GM23338 (cell line): Measurements from ENCODE around the gene AMBRA1. TPM values are rescaled to one million over a fixed set of nuclear protein-coding genes. Genes with fewer than 3 reads are reported as not detected.

ENCODE experiments used
- ATAC-seq: fragments of 200-7000 bp; cut with Tn5 transposase; 3 replicates; pipeline ENCODE4 v1.9.1; 2020
- DNase-seq: peaks from one replicate; pipeline ENCODE4 v3.0.0-alpha.2; 2015; ENCODE audit warnings: low spot score
- H2AFZ ChIP-seq: fragments of 200-600 bp; sonication (generic); 2 replicates; pipeline ENCODE4 v1.8.0; 2016; ENCODE audit warnings: antibody characterized with exemption, mild to moderate bottlenecking, moderate library complexity
- H3F3A ChIP-seq: fragments of 200-600 bp; sonication (generic); replicated peaks from 2 replicates; pipeline ENCODE4 v1.8.0; 2017; ENCODE audit warnings: antibody characterized with exemption, mixed run types, low read depth
- H3K27ac ChIP-seq: fragments of 200-600 bp; sonication (generic); 2 replicates; pipeline ENCODE4 v1.6.1; 2016; ENCODE audit warnings: low read depth
- H3K27me3 ChIP-seq: fragments of 200-600 bp; sonication (generic); 2 replicates; pipeline ENCODE4 v1.8.0; 2016; ENCODE audit warnings: mild to moderate bottlenecking, mixed run types, moderate library complexity; ENCODE audit not compliant: insufficient read depth
- H3K36me3 ChIP-seq: fragments of 200-600 bp; sonication (generic); 2 replicates; pipeline ENCODE4 v1.8.0; 2016; ENCODE audit warnings: mild to moderate bottlenecking; ENCODE audit not compliant: insufficient read depth
- H3K4me1 ChIP-seq: fragments of 200-600 bp; sonication (generic); 2 replicates; pipeline ENCODE4 v1.8.0; 2016; ENCODE audit warnings: mild to moderate bottlenecking, moderate library complexity; ENCODE audit not compliant: insufficient read depth
- H3K4me2 ChIP-seq: fragments of 200-600 bp; sonication (generic); 2 replicates; pipeline ENCODE4 v1.7.1; 2017; ENCODE audit warnings: mixed run types
- H3K4me3 ChIP-seq: fragments of 200-600 bp; sonication (generic); 2 replicates; pipeline ENCODE4 v1.6.1; 2016; ENCODE audit warnings: mixed run types
- H3K79me2 ChIP-seq: fragments of 200-600 bp; sonication (generic); replicated peaks from 2 replicates; pipeline ENCODE4 v1.8.0; 2017; ENCODE audit warnings: mild to moderate bottlenecking; ENCODE audit not compliant: insufficient read depth
- H3K9me2 ChIP-seq: fragments of 200-600 bp; sonication (generic); 2 replicates; pipeline ENCODE4 v1.8.0; 2017; ENCODE audit not compliant: insufficient read depth
- H4K20me1 ChIP-seq: fragments of 200-600 bp; sonication (generic); replicated peaks from 2 replicates; pipeline ENCODE4 v1.8.0; 2017; ENCODE audit warnings: mild to moderate bottlenecking; ENCODE audit not compliant: insufficient read depth
- H3K27ac Mint-ChIP-seq: 2 replicates; pipeline ENCODE4 v1.8.0; 2020; ENCODE audit warnings: inconsistent platforms, mild to moderate bottlenecking, moderate library complexity, mixed read lengths
- H3K27me3 Mint-ChIP-seq: 3 replicates; pipeline ENCODE4 v1.8.0; 2022; ENCODE audit warnings: low read depth, mild to moderate bottlenecking, moderate library complexity, mixed read lengths, inconsistent platforms; ENCODE audit not compliant: insufficient read depth, poor library complexity
- H3K36me3 Mint-ChIP-seq: 3 replicates; pipeline ENCODE4 v1.8.0; 2021; ENCODE audit warnings: low read depth, mild to moderate bottlenecking, inconsistent platforms, moderate library complexity, mixed read lengths
- H3K4me1 Mint-ChIP-seq: 3 replicates; pipeline ENCODE4 v1.8.0; 2020; ENCODE audit warnings: mild to moderate bottlenecking, inconsistent platforms, mixed read lengths
- H3K4me3 Mint-ChIP-seq: 3 replicates; pipeline ENCODE4 v1.8.0; 2021; ENCODE audit warnings: moderate library complexity, mild to moderate bottlenecking, inconsistent platforms, mixed read lengths
- H3K9me3 Mint-ChIP-seq: 3 replicates; pipeline ENCODE4 v1.8.0; 2020; ENCODE audit warnings: moderate library complexity, mild to moderate bottlenecking, inconsistent platforms, mixed read lengths
- CREB1 ChIP-seq: fragments of 250-450 bp; sonication (Bioruptor Pico); IDR thresholded peaks from 2 replicates; pipeline ENCODE4 v1.5.0; 2020; ENCODE audit warnings: low read depth, mild to moderate bottlenecking, moderate library complexity
- EZH2 ChIP-seq: fragments of 200-600 bp; sonication (generic); IDR thresholded peaks from one replicate; pipeline ENCODE4 v1.8.0; 2017; ENCODE audit warnings: antibody characterized with exemption, mild to moderate bottlenecking, low read depth; ENCODE audit not compliant: unreplicated experiment
- EZH2phosphoT487 ChIP-seq: fragments of 200-600 bp; sonication (generic); IDR thresholded peaks from one replicate; pipeline ENCODE4 v1.8.1; 2018; ENCODE audit warnings: antibody characterized with exemption; ENCODE audit not compliant: unreplicated experiment
- JUNB ChIP-seq: IDR thresholded peaks from one replicate; pipeline ENCODE4 v1.6.1; 2016; ENCODE audit warnings: antibody characterized with exemption; ENCODE audit not compliant: unreplicated experiment
- NANOG ChIP-seq: IDR thresholded peaks from 2 replicates; pipeline ENCODE4 v1.6.1; 2016; ENCODE audit warnings: antibody characterized with exemption, borderline replicate concordance
- POLR2AphosphoS5 ChIP-seq: IDR thresholded peaks from 2 replicates; pipeline ENCODE4 v1.6.1; 2016; ENCODE audit warnings: antibody characterized with exemption, low read depth
- STAT1 ChIP-seq: IDR thresholded peaks from one replicate; pipeline ENCODE4 v1.6.1; 2016; ENCODE audit warnings: antibody characterized with exemption; ENCODE audit not compliant: unreplicated experiment
- ZNF114 ChIP-seq: fragments of 250-450 bp; sonication (Bioruptor Pico); IDR thresholded peaks from 2 replicates; pipeline ENCODE4 v1.5.0; 2020; ENCODE audit warnings: mild to moderate bottlenecking, moderate library complexity
- ZNF331 ChIP-seq: fragments of 250-450 bp; sonication (Bioruptor Pico); IDR thresholded peaks from 2 replicates; pipeline ENCODE4 v1.5.0; 2020; ENCODE audit warnings: low read depth, mild to moderate bottlenecking, moderate library complexity
- polyA plus RNA-seq: library from polyadenylated mRNA; unstranded; fragments of >200 nt; fragmentation: Nextera tagmentation; extraction: Ambion mirVana; gene quantifications from 2 replicates; pipeline ENCODE4 v1.2.1, GENCODE V29; 2016
- total RNA-seq: library from RNA; depleted of rRNA; stranded (reverse); fragments of >200 nt; shearing (Covaris generic); gene quantifications from 2 replicates; pipeline ENCODE4 v1.2.3, GENCODE V29; 2014
- TF ChIP-seq, protein P1 (sequence below), 2 experiments: fragments of 200-600 bp in 1 of 2; sonication (generic) in 1 of 2; conservative IDR thresholded peaks; 2 replicates each; pipeline versions ENCODE4 v1.5.1 to v1.6.1; 2016 to 2017; ENCODE audit warnings: antibody characterized with exemption in 2 of 2, low read depth in 2 of 2, mild to moderate bottlenecking in 2 of 2, moderate library complexity in 1 of 2
- TF ChIP-seq, protein P2 (sequence below): IDR thresholded peaks from one replicate; pipeline ENCODE4 v1.6.1; 2018; ENCODE audit warnings: antibody characterized with exemption; ENCODE audit not compliant: unreplicated experiment
- TF ChIP-seq, protein P3 (sequence below): IDR thresholded peaks from 2 replicates; pipeline ENCODE4 v1.6.1; 2016; ENCODE audit warnings: antibody characterized with exemption
- TF ChIP-seq, protein P4 (sequence below): fragments of 250-450 bp; sonication (Bioruptor Pico); IDR thresholded peaks from 2 replicates; pipeline ENCODE4 v1.5.0; 2020; ENCODE audit warnings: mild to moderate bottlenecking, moderate library complexity

The AMBRA1 gene
- total and polyA plus RNA-seq, 2 experiments from 2014 or later, result 8.3 to 34.8 TPM

DNA sequence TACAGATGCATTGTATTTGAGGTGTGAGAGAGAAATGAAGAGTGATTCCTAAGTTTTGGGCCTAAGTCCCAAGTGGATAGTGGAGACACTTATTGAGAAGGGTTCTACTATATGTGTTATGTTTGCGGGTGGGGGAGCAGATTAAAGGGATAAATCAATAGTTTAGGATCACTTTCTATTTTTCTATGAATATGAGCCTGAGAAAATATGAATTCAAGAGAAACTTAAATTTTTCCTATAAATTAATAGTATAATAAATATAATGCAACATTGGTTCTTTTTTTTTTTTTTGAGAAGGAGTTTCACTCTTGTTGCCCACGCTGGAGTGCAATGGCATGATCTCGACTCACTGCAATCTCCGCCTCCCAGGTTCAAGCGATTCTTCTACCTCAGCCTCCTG, 31.3 kb downstream of the AMBRA1 start:
- Mint-ChIP-seq H3K36me3 (no peaks in the 10 kb centered on the region), H3K4me3 (no peak overlapping the region), H3K27ac (no peak overlapping the region), H3K9me3 (no peaks in the 10 kb centered on the region; the same call in 2 of the 3 replicates), H3K4me1 (peaks cover 2% of the 10 kb centered on the region; the same call in 1 of the 3 replicates), H3K27me3 (peaks cover 4% of the 10 kb centered on the region)
- H3K27me3 ChIP-seq, result no peaks in the 10 kb centered on the region
- H3F3A ChIP-seq, result no peaks in the 10 kb centered on the region
- no peak overlapping the region for H2AFZ ChIP-seq
- TF ChIP-seq, protein P1, sequence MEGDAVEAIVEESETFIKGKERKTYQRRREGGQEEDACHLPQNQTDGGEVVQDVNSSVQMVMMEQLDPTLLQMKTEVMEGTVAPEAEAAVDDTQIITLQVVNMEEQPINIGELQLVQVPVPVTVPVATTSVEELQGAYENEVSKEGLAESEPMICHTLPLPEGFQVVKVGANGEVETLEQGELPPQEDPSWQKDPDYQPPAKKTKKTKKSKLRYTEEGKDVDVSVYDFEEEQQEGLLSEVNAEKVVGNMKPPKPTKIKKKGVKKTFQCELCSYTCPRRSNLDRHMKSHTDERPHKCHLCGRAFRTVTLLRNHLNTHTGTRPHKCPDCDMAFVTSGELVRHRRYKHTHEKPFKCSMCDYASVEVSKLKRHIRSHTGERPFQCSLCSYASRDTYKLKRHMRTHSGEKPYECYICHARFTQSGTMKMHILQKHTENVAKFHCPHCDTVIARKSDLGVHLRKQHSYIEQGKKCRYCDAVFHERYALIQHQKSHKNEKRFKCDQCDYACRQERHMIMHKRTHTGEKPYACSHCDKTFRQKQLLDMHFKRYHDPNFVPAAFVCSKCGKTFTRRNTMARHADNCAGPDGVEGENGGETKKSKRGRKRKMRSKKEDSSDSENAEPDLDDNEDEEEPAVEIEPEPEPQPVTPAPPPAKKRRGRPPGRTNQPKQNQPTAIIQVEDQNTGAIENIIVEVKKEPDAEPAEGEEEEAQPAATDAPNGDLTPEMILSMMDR (conservative IDR thresholded peaks at IDR 0.05; ENCODE audit: low read depth in 2 of 2), result no peak
- TF ChIP-seq ZNF114 (CRISPR knock-in tag) (no peak), CREB1 (CRISPR knock-in tag) (no peak), POLR2AphosphoS5 (no peak), NANOG (no peak), ZNF331 (no peak), EZH2 (no peak), JUNB (no peak), EZH2phosphoT487 (no peak), STAT1 (no peak)
- TF ChIP-seq, protein P2, sequence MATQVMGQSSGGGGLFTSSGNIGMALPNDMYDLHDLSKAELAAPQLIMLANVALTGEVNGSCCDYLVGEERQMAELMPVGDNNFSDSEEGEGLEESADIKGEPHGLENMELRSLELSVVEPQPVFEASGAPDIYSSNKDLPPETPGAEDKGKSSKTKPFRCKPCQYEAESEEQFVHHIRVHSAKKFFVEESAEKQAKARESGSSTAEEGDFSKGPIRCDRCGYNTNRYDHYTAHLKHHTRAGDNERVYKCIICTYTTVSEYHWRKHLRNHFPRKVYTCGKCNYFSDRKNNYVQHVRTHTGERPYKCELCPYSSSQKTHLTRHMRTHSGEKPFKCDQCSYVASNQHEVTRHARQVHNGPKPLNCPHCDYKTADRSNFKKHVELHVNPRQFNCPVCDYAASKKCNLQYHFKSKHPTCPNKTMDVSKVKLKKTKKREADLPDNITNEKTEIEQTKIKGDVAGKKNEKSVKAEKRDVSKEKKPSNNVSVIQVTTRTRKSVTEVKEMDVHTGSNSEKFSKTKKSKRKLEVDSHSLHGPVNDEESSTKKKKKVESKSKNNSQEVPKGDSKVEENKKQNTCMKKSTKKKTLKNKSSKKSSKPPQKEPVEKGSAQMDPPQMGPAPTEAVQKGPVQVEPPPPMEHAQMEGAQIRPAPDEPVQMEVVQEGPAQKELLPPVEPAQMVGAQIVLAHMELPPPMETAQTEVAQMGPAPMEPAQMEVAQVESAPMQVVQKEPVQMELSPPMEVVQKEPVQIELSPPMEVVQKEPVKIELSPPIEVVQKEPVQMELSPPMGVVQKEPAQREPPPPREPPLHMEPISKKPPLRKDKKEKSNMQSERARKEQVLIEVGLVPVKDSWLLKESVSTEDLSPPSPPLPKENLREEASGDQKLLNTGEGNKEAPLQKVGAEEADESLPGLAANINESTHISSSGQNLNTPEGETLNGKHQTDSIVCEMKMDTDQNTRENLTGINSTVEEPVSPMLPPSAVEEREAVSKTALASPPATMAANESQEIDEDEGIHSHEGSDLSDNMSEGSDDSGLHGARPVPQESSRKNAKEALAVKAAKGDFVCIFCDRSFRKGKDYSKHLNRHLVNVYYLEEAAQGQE, result no peak
- TF ChIP-seq, protein P3, sequence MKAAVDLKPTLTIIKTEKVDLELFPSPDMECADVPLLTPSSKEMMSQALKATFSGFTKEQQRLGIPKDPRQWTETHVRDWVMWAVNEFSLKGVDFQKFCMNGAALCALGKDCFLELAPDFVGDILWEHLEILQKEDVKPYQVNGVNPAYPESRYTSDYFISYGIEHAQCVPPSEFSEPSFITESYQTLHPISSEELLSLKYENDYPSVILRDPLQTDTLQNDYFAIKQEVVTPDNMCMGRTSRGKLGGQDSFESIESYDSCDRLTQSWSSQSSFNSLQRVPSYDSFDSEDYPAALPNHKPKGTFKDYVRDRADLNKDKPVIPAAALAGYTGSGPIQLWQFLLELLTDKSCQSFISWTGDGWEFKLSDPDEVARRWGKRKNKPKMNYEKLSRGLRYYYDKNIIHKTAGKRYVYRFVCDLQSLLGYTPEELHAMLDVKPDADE, result no peak
- TF ChIP-seq, protein P4, sequence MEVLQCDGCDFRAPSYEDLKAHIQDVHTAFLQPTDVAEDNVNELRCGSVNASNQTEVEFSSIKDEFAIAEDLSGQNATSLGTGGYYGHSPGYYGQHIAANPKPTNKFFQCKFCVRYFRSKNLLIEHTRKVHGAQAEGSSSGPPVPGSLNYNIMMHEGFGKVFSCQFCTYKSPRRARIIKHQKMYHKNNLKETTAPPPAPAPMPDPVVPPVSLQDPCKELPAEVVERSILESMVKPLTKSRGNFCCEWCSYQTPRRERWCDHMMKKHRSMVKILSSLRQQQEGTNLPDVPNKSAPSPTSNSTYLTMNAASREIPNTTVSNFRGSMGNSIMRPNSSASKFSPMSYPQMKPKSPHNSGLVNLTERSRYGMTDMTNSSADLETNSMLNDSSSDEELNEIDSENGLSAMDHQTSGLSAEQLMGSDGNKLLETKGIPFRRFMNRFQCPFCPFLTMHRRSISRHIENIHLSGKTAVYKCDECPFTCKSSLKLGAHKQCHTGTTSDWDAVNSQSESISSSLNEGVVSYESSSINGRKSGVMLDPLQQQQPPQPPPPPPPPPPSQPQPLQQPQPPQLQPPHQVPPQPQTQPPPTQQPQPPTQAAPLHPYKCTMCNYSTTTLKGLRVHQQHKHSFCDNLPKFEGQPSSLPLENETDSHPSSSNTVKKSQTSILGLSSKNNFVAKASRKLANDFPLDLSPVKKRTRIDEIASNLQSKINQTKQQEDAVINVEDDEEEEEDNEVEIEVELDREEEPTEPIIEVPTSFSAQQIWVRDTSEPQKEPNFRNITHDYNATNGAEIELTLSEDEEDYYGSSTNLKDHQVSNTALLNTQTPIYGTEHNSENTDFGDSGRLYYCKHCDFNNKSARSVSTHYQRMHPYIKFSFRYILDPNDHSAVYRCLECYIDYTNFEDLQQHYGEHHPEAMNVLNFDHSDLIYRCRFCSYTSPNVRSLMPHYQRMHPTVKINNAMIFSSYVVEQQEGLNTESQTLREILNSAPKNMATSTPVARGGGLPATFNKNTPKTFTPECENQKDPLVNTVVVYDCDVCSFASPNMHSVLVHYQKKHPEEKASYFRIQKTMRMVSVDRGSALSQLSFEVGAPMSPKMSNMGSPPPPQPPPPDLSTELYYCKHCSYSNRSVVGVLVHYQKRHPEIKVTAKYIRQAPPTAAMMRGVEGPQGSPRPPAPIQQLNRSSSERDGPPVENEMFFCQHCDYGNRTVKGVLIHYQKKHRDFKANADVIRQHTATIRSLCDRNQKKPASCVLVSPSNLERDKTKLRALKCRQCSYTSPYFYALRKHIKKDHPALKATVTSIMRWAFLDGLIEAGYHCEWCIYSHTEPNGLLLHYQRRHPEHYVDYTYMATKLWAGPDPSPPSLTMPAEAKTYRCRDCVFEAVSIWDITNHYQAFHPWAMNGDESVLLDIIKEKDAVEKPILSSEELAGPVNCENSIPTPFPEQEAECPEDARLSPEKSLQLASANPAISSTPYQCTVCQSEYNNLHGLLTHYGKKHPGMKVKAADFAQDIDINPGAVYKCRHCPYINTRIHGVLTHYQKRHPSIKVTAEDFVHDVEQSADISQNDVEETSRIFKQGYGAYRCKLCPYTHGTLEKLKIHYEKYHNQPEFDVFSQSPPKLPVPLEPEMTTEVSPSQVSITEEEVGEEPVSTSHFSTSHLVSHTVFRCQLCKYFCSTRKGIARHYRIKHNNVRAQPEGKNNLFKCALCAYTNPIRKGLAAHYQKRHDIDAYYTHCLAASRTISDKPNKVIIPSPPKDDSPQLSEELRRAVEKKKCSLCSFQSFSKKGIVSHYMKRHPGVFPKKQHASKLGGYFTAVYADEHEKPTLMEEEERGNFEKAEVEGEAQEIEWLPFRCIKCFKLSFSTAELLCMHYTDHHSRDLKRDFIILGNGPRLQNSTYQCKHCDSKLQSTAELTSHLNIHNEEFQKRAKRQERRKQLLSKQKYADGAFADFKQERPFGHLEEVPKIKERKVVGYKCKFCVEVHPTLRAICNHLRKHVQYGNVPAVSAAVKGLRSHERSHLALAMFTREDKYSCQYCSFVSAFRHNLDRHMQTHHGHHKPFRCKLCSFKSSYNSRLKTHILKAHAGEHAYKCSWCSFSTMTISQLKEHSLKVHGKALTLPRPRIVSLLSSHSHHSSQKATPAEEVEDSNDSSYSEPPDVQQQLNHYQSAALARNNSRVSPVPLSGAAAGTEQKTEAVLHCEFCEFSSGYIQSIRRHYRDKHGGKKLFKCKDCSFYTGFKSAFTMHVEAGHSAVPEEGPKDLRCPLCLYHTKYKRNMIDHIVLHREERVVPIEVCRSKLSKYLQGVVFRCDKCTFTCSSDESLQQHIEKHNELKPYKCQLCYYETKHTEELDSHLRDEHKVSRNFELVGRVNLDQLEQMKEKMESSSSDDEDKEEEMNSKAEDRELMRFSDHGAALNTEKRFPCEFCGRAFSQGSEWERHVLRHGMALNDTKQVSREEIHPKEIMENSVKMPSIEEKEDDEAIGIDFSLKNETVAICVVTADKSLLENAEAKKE, result no peak
- H3K4me1 ChIP-seq, result peaks cover 4% of the 10 kb centered on the region; the same call in 1 of the 2 replicates
- no peaks in the 10 kb centered on the region for H3K36me3 ChIP-seq
- H3K27ac ChIP-seq, result no peak overlapping the region
- H3K4me3 ChIP-seq, result no peak overlapping the region
- DNase-seq (no peak), ATAC-seq (no peak)
- peaks cover 31% of the 10 kb centered on the region for H4K20me1 ChIP-seq
- H3K4me2 ChIP-seq, result no peak overlapping the region
- no peaks in the 10 kb centered on the region for H3K9me2 ChIP-seq
- H3K79me2 ChIP-seq, result peaks cover 99% of the 10 kb centered on the region
